OCI-LY7 (cell line): ENCODE measurements around the gene FAM171A2.

Source experiments
- EZH2phosphoT487 ChIP-seq: fragments of 200-600 bp; sonication (generic); IDR thresholded peaks from 2 replicates; pipeline ENCODE4 v1.6.1; 2018; ENCODE audit warnings: low read depth, borderline replicate concordance, mild to moderate bottlenecking, mixed run types, antibody characterized with exemption, low read length, moderate library complexity, mixed read lengths
- TF ChIP-seq, protein P1 (sequence below): fragments of 200-600 bp; sonication (generic); conservative IDR thresholded peaks from 2 replicates; pipeline ENCODE4 v1.5.1; 2014; ENCODE audit warnings: mild to moderate bottlenecking, antibody characterized with exemption, low read length, moderate library complexity, mixed read lengths

DNA sequence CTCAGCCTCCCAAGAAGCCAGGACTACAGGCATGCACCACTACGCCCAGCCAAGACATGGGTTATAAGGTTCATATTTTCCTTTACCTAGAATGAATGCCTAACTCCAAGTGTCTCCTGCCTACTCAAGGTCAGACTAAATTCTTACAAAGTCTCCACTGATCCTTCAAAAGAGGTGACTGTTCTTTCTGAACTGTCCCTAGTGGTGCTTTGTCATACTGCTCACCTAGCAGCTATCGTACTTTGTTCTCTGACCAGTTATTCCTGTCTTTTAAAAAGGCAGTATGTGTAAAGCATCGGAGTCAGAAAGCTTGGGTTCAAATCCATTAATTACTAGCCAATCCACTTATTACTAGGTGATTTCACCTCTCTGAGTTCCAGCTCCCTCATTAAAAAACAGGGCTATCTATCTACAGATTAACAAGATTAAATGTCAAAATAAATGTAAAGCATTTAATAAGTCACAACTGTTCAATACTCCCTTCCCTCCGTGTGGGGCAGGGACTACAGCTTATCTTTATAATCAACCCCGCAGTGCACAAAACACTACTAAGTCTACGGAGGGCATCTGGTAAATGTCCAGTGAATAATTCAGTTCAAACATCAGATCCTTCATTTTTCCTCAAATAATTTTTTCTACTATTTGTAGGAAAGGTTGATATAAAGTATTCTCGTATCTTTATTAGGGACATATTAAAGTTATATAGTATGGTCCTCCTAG is 45.8 kb upstream of the FAM171A2 start:
- TF ChIP-seq, protein P1, sequence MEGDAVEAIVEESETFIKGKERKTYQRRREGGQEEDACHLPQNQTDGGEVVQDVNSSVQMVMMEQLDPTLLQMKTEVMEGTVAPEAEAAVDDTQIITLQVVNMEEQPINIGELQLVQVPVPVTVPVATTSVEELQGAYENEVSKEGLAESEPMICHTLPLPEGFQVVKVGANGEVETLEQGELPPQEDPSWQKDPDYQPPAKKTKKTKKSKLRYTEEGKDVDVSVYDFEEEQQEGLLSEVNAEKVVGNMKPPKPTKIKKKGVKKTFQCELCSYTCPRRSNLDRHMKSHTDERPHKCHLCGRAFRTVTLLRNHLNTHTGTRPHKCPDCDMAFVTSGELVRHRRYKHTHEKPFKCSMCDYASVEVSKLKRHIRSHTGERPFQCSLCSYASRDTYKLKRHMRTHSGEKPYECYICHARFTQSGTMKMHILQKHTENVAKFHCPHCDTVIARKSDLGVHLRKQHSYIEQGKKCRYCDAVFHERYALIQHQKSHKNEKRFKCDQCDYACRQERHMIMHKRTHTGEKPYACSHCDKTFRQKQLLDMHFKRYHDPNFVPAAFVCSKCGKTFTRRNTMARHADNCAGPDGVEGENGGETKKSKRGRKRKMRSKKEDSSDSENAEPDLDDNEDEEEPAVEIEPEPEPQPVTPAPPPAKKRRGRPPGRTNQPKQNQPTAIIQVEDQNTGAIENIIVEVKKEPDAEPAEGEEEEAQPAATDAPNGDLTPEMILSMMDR, result no peak
- TF ChIP-seq EZH2phosphoT487, result no peak
